Measurements from ENCODE around the gene LAMB1. TPM values are rescaled to one million over a fixed set of nuclear protein-coding genes. Genes with fewer than 3 reads are reported as not detected.

LAMB1 gene
- total RNA-seq, 1 experiment from 2014 or later = 32.0 TPM

GRCh38 chr7:107915541-107915940 is 87.4 kb downstream of the LAMB1 start:
- H3K9me3 ChIP-seq (ENCODE audit: control insufficient read depth in 1 of 2, insufficient read depth in 1 of 2, low read depth in 1 of 2, low read length in 2 of 2) = no peaks in the 10 kb centered on the region
- H3K36me3 ChIP-seq (ENCODE audit: control insufficient read depth in 1 of 2, insufficient read depth in 2 of 2, low read length in 2 of 2) = peaks cover 35 to 38% of the 10 kb centered on the region in 2 experiments
- POLR2A ChIA-PET = no interaction called here
- H3K27me3 ChIP-seq (ENCODE audit: insufficient read depth, low read length) = no peaks in the 10 kb centered on the region
- H3K4me3 ChIP-seq (replicated peaks in 1 of 2; ENCODE audit: low read depth in 1 of 2, low read length in 2 of 2) = no peak overlapping the region
- RAD21 ChIA-PET (ENCODE audit: low non-redundant PET in 1 of 2, low total read pairs in 2 of 2, uncharacterized antibody in 2 of 2, unreplicated experiment in 2 of 2) = no interaction called here
- no peak overlapping the region for H2AFZ ChIP-seq (ENCODE audit: low read depth, low read length, poor library complexity, severe bottlenecking)
- ATAC-seq (no peak), DNase-seq (ENCODE audit: low read depth, low spot score) (no peak)
- TF ChIP-seq CTCF (IDR thresholded peaks at IDR 0.05 in 2 of 3, conservative IDR thresholded peaks at IDR 0.05 in 1 of 3; ENCODE audit: borderline replicate concordance in 1 of 3, insufficient read depth in 1 of 3, low read depth in 2 of 3, low read length in 2 of 3) = no peak
- TF ChIP-seq MAX (IDR thresholded peaks at IDR 0.05) = no peak
- CTCF ChIA-PET = no interaction called here
- intact Hi-C loops (cut with micrococcal nuclease) = no loop called here
- no peaks in the 10 kb centered on the region for H3K9me2 ChIP-seq (ENCODE audit: insufficient read depth)
- no peak overlapping the region for H3K9ac ChIP-seq (ENCODE audit: low read length)
- H3K4me2 ChIP-seq (ENCODE audit: low read length) = no peak overlapping the region
- no peaks in the 10 kb centered on the region for H4K20me1 ChIP-seq (ENCODE audit: insufficient read depth)
- BruUV-seq (replicated peaks) = no TSS peak
- H3K27ac ChIP-seq (ENCODE audit: low read depth, low read length) = no peak overlapping the region
- peaks cover 5 to 10% of the 10 kb centered on the region in 2 experiments; a peak in 3 of 4 replicates for H3K4me1 ChIP-seq (ENCODE audit: control insufficient read depth in 1 of 2, insufficient read depth in 2 of 2, low read length in 2 of 2)
- peaks cover 24% of the 10 kb centered on the region for H3K79me2 ChIP-seq (ENCODE audit: insufficient read depth, low read length)

- Histone ChIP-seq H4K20me1 (ENCODE audit: insufficient read depth) (no peaks in the 10 kb centered on the region), H3K4me3 (replicated peaks in 1 of 2; ENCODE audit: low read depth in 1 of 2, low read length in 2 of 2) (no peak overlapping the region), H2AFZ (ENCODE audit: low read depth, low read length, poor library complexity, severe bottlenecking) (no peak overlapping the region), H3K4me2 (ENCODE audit: low read length) (no peak overlapping the region), H3K9me2 (ENCODE audit: insufficient read depth) (no peaks in the 10 kb centered on the region), H3K4me1 (ENCODE audit: control insufficient read depth in 1 of 2, insufficient read depth in 2 of 2, low read length in 2 of 2) (peaks cover 5 to 10% of the 10 kb centered on the region in 2 experiments; a peak in 3 of 4 replicates), H3K27me3 (ENCODE audit: insufficient read depth, low read length) (no peaks in the 10 kb centered on the region), H3K27ac (ENCODE audit: low read depth, low read length) (no peak overlapping the region), H3K9me3 (ENCODE audit: control insufficient read depth in 1 of 2, insufficient read depth in 1 of 2, low read depth in 1 of 2, low read length in 2 of 2) (no peaks in the 10 kb centered on the region), H3K79me2 (ENCODE audit: insufficient read depth, low read length) (peaks cover 24% of the 10 kb centered on the region), H3K9ac (ENCODE audit: low read length) (no peak overlapping the region), H3K36me3 (ENCODE audit: control insufficient read depth in 1 of 2, insufficient read depth in 2 of 2, low read length in 2 of 2) (peaks cover 32 to 38% of the 10 kb centered on the region in 2 experiments)
- intact Hi-C loops (cut with micrococcal nuclease) = no loop called here
- DNase-seq (ENCODE audit: low read depth, low spot score) (no peak), ATAC-seq (no peak)
- ChIA-PET RAD21 (ENCODE audit: low non-redundant PET in 1 of 2, low total read pairs in 2 of 2, uncharacterized antibody in 2 of 2, unreplicated experiment in 2 of 2) (no interaction called here), CTCF (no interaction called here), POLR2A (no interaction called here)
- TF ChIP-seq FOSL1 (IDR thresholded peaks at IDR 0.05; ENCODE audit: low read depth) (no peak), CBX3 (IDR thresholded peaks at IDR 0.05; ENCODE audit: low read depth) (no peak), ZNF274 (IDR thresholded peaks at IDR 0.05; ENCODE audit: low read depth, low read length) (no peak), ZFX (IDR thresholded peaks at IDR 0.05) (no peak), CTCF (IDR thresholded peaks at IDR 0.05 in 2 of 3, conservative IDR thresholded peaks at IDR 0.05 in 1 of 3; ENCODE audit: borderline replicate concordance in 1 of 3, insufficient read depth in 1 of 3, low read depth in 2 of 3, low read length in 2 of 3) (no peak), POLR2A (IDR thresholded peaks at IDR 0.05; ENCODE audit: borderline replicate concordance, extremely low read depth, insufficient read depth, insufficient read length) (no peak), ELF1 (IDR thresholded peaks at IDR 0.05; ENCODE audit: borderline replicate concordance, low read depth) (no peak), POLR2AphosphoS5 (IDR thresholded peaks at IDR 0.05; ENCODE audit: low read depth, low read length) (no peak), YY1 (IDR thresholded peaks at IDR 0.05; ENCODE audit: extremely low read depth, insufficient replicate concordance, low read depth, low read length) (no peak), SIN3A (IDR thresholded peaks at IDR 0.05; ENCODE audit: low read depth) (no peak)
- BruUV-seq (replicated peaks) = no TSS peak
Observed at GRCh38 chr7:107914831-107915230, 88.1 kb downstream of the LAMB1 start.

Measured in HCT116 (cell line).